GM12878 (cell line): ENCODE results near the gene SEMA3A. TPM values are rescaled to one million over a fixed set of nuclear protein-coding genes. Genes with fewer than 3 reads are reported as not detected.
A peak's percentile ranks its signal among the peaks of the same experiment; 100 is the strongest.

ENCODE experiments used
- ATAC-seq: fragments of 200-7000 bp; cut with Tn5 transposase; 3 replicates; pipeline ENCODE4 v1.9.1; 2020; ENCODE audit warnings: mild to moderate bottlenecking, moderate library complexity
- BruUV-seq: library from RNA; stranded (reverse); fragments of 400-500 nt; replicated peaks from 2 replicates; lab custom pipeline; 2021; lab: Mats Ljungman, UMichigan
- CTCF ChIA-PET: fragments of 300-600 bp; sonication (Branson Sonifier 250); formaldehyde crosslinking; extraction: SDS; loops from one replicate; lab custom pipeline; 2021; ENCODE audit warnings: inconsistent platforms; lab: Yijun Ruan, JAX
- POLR2A ChIA-PET: fragments of 350-600 bp; formaldehyde crosslinking; extraction: SDS; loops from one replicate; lab custom pipeline; 2021; ENCODE audit warnings: inconsistent platforms; lab: Charles Lee
- RAD21 ChIA-PET: fragments of 300-600 bp; sonication (Branson Sonifier 250); formaldehyde crosslinking; loops from one replicate; lab custom pipeline; 2023; ENCODE audit warnings: antibody characterized with exemption; ENCODE audit not compliant: unreplicated experiment; lab: Charles Lee
- SMC1A ChIA-PET: fragments of 300-600 bp; sonication (Branson Sonifier 250); formaldehyde crosslinking; loops from one replicate; lab custom pipeline; 2023; ENCODE audit not compliant: unreplicated experiment, uncharacterized antibody; lab: Charles Lee
- DNase-seq: peaks from one replicate; pipeline ENCODE4 v3.0.0-alpha.2; 2011; ENCODE audit warnings: low read depth, low spot score
- FAIRE-seq: peaks from 3 replicates; lab custom pipeline; 2011; peaks lifted over from hg19 to GRCh38; lab: Jason Lieb, UNC
- H2AFZ ChIP-seq: 2 replicates; pipeline ENCODE4 v1.6.0; 2011; ENCODE audit warnings: low read depth, low read length, control low read depth; ENCODE audit not compliant: control insufficient read depth
- H3K27ac ChIP-seq: 2 replicates; pipeline ENCODE4 v1.5.1; 2011; ENCODE audit warnings: control low read depth; ENCODE audit not compliant: control insufficient read depth, insufficient read depth
- H3K27me3 ChIP-seq, 2 experiments: replicated peaks in 1 of 2; 2 replicates each; pipeline versions ENCODE4 v1.6.0 to v1.6.1; 2011; ENCODE audit warnings: low read length in 1 of 2; ENCODE audit not compliant: control insufficient read depth in 2 of 2, insufficient read depth in 2 of 2
- H3K36me3 ChIP-seq, 2 experiments: 2 replicates each; pipeline ENCODE4 v1.5.1; 2011; ENCODE audit warnings: low read length in 1 of 2; ENCODE audit not compliant: control insufficient read depth in 2 of 2, insufficient read depth in 2 of 2
- H3K4me1 ChIP-seq: 2 replicates; pipeline ENCODE4 v1.6.1; 2011; ENCODE audit warnings: mild to moderate bottlenecking, low read length, moderate library complexity, mixed read lengths; ENCODE audit not compliant: control insufficient read depth, insufficient read depth
- H3K4me2 ChIP-seq: 2 replicates; pipeline ENCODE4 v1.6.0; 2011; ENCODE audit warnings: control low read depth; ENCODE audit not compliant: control insufficient read depth, insufficient read depth
- H3K4me3 ChIP-seq: fragments of 200-600 bp; sonication (generic); 2 replicates; pipeline ENCODE4 v1.5.1; 2016
- H3K79me2 ChIP-seq: 2 replicates; pipeline ENCODE4 v1.6.0; 2011; ENCODE audit warnings: low read length; ENCODE audit not compliant: control insufficient read depth, insufficient read depth
- H3K9ac ChIP-seq: 2 replicates; pipeline ENCODE4 v1.8.0; 2011; ENCODE audit warnings: low read length, control low read depth, mixed read lengths; ENCODE audit not compliant: control insufficient read depth, insufficient read depth
- H3K9me3 ChIP-seq: replicated peaks from 3 replicates; pipeline ENCODE4 v1.5.1; 2011; ENCODE audit warnings: mild to moderate bottlenecking, low read length; ENCODE audit not compliant: control insufficient read depth, insufficient read depth
- H4K20me1 ChIP-seq: 2 replicates; pipeline ENCODE4 v1.6.0; 2011; ENCODE audit not compliant: control insufficient read depth, insufficient read depth
- ATF7 ChIP-seq: fragments of 450-650 bp; IDR thresholded peaks from 2 replicates; pipeline ENCODE4 v1.6.1; 2016; ENCODE audit warnings: low read depth, mild to moderate bottlenecking
- IRF4 ChIP-seq: IDR thresholded peaks from 2 replicates; pipeline ENCODE4 v1.6.1; 2011; ENCODE audit warnings: low read depth, low read length
- RAD21 ChIP-seq: IDR thresholded peaks from 2 replicates; pipeline ENCODE4 v1.6.1; 2011; ENCODE audit warnings: mild to moderate bottlenecking, low read depth, low read length, moderate library complexity; ENCODE audit not compliant: insufficient read depth
- SMC3 ChIP-seq: IDR thresholded peaks from 2 replicates; pipeline ENCODE4 v1.6.1; 2011; ENCODE audit warnings: low read length, improper control_type of control experiment, borderline replicate concordance
- YY1 ChIP-seq: IDR thresholded peaks from 2 replicates; pipeline ENCODE4 v1.6.1; 2011; ENCODE audit warnings: low read depth, mild to moderate bottlenecking, low read length
- WGBS: methylation state at CpG from one replicate; pipeline ENCODE4 v1.1.6; 2016; ENCODE audit warnings: low lambda C conversion rate; ENCODE audit not compliant: insufficient replicate concordance, insufficient coverage; ENCODE audit errors: missing lambda C conversion rate; 5-methylcytosine and 5-hydroxymethylcytosine counted together
- in situ Hi-C: fragments of 300-500 bp; cut with MboI; formaldehyde crosslinking; loops from 9 replicates; pipeline ENCODE4 v1.14.3; 2018; ENCODE audit warnings: mixed read lengths
- intact Hi-C: fragments of 100-400 bp; cut with micrococcal nuclease; formaldehyde crosslinking; loops from one replicate; pipeline ENCODE4 v1.14.2; 2022; ENCODE audit not compliant: unreplicated experiment
- polyA plus RNA-seq, 11 experiments: library from polyadenylated mRNA; depleted of rRNA in 4 of 11; unstranded in 6 of 11; stranded (reverse) in 5 of 11; fragments of >200 nt; fragmentation: Nextera tagmentation in 4 of 11; fragmentation: Illumina TruSeq in 1 of 11; extraction: Ambion mirVana in 4 of 11; extraction: Trizol in 1 of 11; gene quantifications; 1 replicate in 1 of 11; 2 replicates in 10 of 11; pipeline versions ENCODE4 v1.2.1 to v1.2.3, GENCODE V29; 2011 to 2016; ENCODE audit warnings: inconsistent platforms in 2 of 11, missing spikeins in 2 of 11, low read depth in 1 of 11
- total RNA-seq, 4 experiments: library from RNA; depleted of rRNA in 3 of 4; stranded (reverse); fragments of >200 nt in 3 of 4; fragmentation: Illumina TruSeq in 1 of 4; extraction: Trizol in 1 of 4; gene quantifications; 2 replicates each; pipeline versions ENCODE4 v1.2.1 to v1.2.3, GENCODE V29; 2013 to 2021
- TF ChIP-seq, protein P1 (sequence below): fragments of 450-650 bp; IDR thresholded peaks from 2 replicates; pipeline ENCODE4 v1.6.1; 2016; ENCODE audit warnings: mild to moderate bottlenecking
- TF ChIP-seq, protein P2 (sequence below), 3 experiments: IDR thresholded peaks in 2 of 3; conservative IDR thresholded peaks in 1 of 3; 2 replicates each; pipeline ENCODE4 v1.5.1; 2011; ENCODE audit warnings: low read depth in 3 of 3, low read length in 3 of 3, mild to moderate bottlenecking in 3 of 3, control low read depth in 2 of 3, moderate library complexity in 2 of 3, inconsistent platforms in 1 of 3, mixed read lengths in 1 of 3; ENCODE audit not compliant: control insufficient read depth in 2 of 3, insufficient read depth in 1 of 3; ENCODE audit errors: extremely low read depth in 1 of 3
- TF ChIP-seq, protein P3 (sequence below): fragments of 450-650 bp; formaldehyde crosslinking; IDR thresholded peaks from 2 replicates; pipeline ENCODE4 v1.4.0; 2022; ENCODE audit warnings: mild to moderate bottlenecking, moderate library complexity

The SEMA3A gene
- total and polyA plus RNA-seq, 10 of the 15 experiments (the other 5 are each of a cell fraction or from before 2014, with no cell fraction given) = 0.01 to 3.3 (median 0.24) TPM

DNA sequence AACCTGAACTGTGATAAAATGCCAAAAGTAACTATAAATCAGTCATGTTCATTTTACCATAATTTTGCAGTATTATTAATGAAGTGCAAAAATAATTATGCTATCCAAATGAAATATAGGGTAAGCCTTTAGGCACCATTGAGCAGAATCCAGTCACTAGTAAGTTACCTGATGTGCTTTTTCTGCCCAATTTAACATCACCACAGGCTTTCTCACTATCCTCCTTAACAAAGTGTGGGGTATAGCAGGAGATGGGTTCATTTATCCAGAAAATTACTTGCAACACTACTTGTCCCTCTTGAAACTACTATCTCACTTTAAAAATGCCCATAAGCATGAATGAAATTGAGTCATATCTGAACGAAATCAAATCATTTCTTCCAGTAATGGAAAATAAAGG, 211.0 kb downstream of the SEMA3A start:
- no peak overlapping the region for H3K9ac ChIP-seq
- in situ Hi-C loops = no loop called here
- H4K20me1 ChIP-seq = no peaks in the 10 kb centered on the region
- no peaks in the 10 kb centered on the region for H3K27me3 ChIP-seq
- no peak overlapping the region for H3K27ac ChIP-seq
- TF ChIP-seq, protein P1, sequence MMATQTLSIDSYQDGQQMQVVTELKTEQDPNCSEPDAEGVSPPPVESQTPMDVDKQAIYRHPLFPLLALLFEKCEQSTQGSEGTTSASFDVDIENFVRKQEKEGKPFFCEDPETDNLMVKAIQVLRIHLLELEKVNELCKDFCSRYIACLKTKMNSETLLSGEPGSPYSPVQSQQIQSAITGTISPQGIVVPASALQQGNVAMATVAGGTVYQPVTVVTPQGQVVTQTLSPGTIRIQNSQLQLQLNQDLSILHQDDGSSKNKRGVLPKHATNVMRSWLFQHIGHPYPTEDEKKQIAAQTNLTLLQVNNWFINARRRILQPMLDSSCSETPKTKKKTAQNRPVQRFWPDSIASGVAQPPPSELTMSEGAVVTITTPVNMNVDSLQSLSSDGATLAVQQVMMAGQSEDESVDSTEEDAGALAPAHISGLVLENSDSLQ = no peak
- TF ChIP-seq, all 136 proteins: peak for 0
- Histone ChIP-seq H3K9me3 (no peaks in the 10 kb centered on the region), H3K79me2 (no peaks in the 10 kb centered on the region), H2AFZ (no peak overlapping the region), H3K36me3 (no peaks in the 10 kb centered on the region), H3K4me3 (no peak overlapping the region), H3K4me1 (no peaks in the 10 kb centered on the region), H3K4me2 (no peak overlapping the region)
- ChIA-PET POLR2A (no interaction called here), SMC1A (no interaction called here), CTCF (no interaction called here), RAD21 (no interaction called here)
- ATAC-seq (no peak), DNase-seq (no peak), FAIRE-seq (no peak)
- WGBS = 0% methylated on average over 1 of the region's 1 CpG
- BruUV-seq = no TSS peak
- intact Hi-C loops = no loop called here

DNA sequence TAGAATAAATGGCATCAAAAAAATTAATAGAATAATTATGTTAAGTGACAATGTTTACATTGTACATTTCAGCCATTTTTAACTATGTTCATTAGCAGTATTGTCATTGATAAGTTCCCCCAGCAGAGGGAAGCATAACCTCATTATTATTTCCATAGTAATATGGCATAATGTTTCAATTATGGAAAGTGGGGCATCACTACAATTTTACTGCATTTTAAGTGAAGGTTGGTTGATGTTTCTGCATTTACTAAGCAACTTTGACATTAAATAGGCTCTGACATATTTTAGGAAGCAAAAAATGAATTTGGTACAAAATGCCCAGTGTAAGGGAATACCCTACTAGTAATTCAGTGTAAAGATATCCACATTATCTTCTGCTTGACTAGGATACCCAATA, 218.3 kb downstream of the SEMA3A start:
- CTCF ChIA-PET = interaction anchor here (0.7 to 2.6 kb wide), 6 partner anchors 36 to 1060 kb away, joined by 3 to 21 read pairs (median 3); no protein-coding TSS in a partner anchor
- ATAC-seq = peak; percentile 86
- H3K4me3 ChIP-seq = no peak overlapping the region
- RAD21 ChIA-PET = interaction anchor here (1.0 to 2.1 kb wide), 4 partner anchors 40 to 1048 kb away, joined by 4 to 8 read pairs (median 6); no protein-coding TSS in a partner anchor
- no peak for DNase-seq
- TF ChIP-seq SMC3 (peak; percentile 80; the same call in 1 of the 2 replicates), ATF7 (0 out of 2 replicates have a peak, but pooled peaks have one; percentile 10), RAD21 (peak; percentile 83), YY1 (peak; percentile 42; the same call in 1 of the 2 replicates), IRF4 (no peak)
- TF ChIP-seq, protein P2, sequence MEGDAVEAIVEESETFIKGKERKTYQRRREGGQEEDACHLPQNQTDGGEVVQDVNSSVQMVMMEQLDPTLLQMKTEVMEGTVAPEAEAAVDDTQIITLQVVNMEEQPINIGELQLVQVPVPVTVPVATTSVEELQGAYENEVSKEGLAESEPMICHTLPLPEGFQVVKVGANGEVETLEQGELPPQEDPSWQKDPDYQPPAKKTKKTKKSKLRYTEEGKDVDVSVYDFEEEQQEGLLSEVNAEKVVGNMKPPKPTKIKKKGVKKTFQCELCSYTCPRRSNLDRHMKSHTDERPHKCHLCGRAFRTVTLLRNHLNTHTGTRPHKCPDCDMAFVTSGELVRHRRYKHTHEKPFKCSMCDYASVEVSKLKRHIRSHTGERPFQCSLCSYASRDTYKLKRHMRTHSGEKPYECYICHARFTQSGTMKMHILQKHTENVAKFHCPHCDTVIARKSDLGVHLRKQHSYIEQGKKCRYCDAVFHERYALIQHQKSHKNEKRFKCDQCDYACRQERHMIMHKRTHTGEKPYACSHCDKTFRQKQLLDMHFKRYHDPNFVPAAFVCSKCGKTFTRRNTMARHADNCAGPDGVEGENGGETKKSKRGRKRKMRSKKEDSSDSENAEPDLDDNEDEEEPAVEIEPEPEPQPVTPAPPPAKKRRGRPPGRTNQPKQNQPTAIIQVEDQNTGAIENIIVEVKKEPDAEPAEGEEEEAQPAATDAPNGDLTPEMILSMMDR (IDR thresholded peaks at IDR 0.05 in 2 of 3, conservative IDR thresholded peaks at IDR 0.05 in 1 of 3; ENCODE audit: control insufficient read depth in 2 of 3, extremely low read depth in 1 of 3, insufficient read depth in 1 of 3, low read depth in 3 of 3, low read length in 3 of 3) = peak; percentile 23 to 67 (median 40); a peak in 4 of 6 replicates
- TF ChIP-seq, protein P3, sequence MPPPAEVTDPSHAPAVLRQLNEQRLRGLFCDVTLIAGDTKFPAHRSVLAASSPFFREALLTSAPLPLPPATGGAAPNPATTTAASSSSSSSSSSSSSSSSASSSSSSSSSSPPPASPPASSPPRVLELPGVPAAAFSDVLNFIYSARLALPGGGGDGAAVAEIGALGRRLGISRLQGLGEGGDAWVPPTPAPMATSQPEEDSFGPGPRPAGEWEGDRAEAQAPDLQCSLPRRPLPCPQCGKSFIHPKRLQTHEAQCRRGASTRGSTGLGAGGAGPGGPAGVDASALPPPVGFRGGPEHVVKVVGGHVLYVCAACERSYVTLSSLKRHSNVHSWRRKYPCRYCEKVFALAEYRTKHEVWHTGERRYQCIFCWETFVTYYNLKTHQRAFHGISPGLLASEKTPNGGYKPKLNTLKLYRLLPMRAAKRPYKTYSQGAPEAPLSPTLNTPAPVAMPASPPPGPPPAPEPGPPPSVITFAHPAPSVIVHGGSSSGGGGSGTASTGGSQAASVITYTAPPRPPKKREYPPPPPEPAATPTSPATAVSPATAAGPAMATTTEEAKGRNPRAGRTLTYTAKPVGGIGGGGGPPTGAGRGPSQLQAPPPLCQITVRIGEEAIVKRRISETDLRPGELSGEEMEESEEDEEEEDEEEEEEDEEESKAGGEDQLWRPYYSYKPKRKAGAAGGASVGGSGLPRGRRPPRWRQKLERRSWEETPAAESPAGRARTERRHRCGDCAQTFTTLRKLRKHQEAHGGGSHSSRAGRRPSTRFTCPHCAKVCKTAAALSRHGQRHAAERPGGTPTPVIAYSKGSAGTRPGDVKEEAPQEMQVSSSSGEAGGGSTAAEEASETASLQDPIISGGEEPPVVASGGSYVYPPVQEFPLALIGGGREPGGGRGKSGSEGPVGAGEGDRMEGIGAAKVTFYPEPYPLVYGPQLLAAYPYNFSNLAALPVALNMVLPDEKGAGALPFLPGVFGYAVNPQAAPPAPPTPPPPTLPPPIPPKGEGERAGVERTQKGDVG (CRISPR knock-in tag) = no peak
- TF ChIP-seq, all 136 proteins: peak for 5
- FAIRE-seq = peak; percentile 13
- no peak overlapping the region for H2AFZ ChIP-seq
- intact Hi-C loops (loop anchor here (1.0 to 10.0 kb wide), 5 partner anchors 39 to 1578 kb away; no protein-coding TSS in a partner anchor), in situ Hi-C loops (loop anchor here (5.0 kb wide), 1 partner anchor 1046 kb away; no protein-coding TSS in a partner anchor)
- H3K4me2 ChIP-seq = no peak overlapping the region
- no peaks in the 10 kb centered on the region for H3K27me3 ChIP-seq
- H3K36me3 ChIP-seq = no peaks in the 10 kb centered on the region
- H3K4me1 ChIP-seq = no peaks in the 10 kb centered on the region
- no peak overlapping the region for H3K9ac ChIP-seq
- H3K79me2 ChIP-seq = no peaks in the 10 kb centered on the region
- no peaks in the 10 kb centered on the region for H4K20me1 ChIP-seq
- POLR2A ChIA-PET = no interaction called here
- no TSS peak for BruUV-seq
- H3K9me3 ChIP-seq = no peaks in the 10 kb centered on the region
- SMC1A ChIA-PET = interaction anchor here (0.7 to 3.2 kb wide), 7 partner anchors 40 to 1050 kb away, joined by 3 to 15 read pairs (median 4); no protein-coding TSS in a partner anchor
- H3K27ac ChIP-seq = no peak overlapping the region
